LNCAP (cell line): Measurements from ENCODE around the gene FBXW5.

Source experiments
- CTCF ChIP-seq: fragments of 450-650 bp; IDR thresholded peaks from 2 replicates; pipeline ENCODE4 v1.5.1; 2017; ENCODE audit warnings: mild to moderate bottlenecking

Gene FBXW5

GRCh38 chr9:136962701-136963248, 18.2 kb upstream of the FBXW5 start:
- TF ChIP-seq CTCF: no peak

GRCh38 chr9:136962163-136962562, 17.6 kb upstream of the FBXW5 start:
- no peak for TF ChIP-seq CTCF

- TF ChIP-seq CTCF: no peak
Observed at GRCh38 chr9:136961279-136962065, 16.9 kb upstream of the FBXW5 start.

- TF ChIP-seq CTCF: no peak
Observed at GRCh38 chr9:136960938-136961275, 16.4 kb upstream of the FBXW5 start.

- no peak for TF ChIP-seq CTCF
Observed at GRCh38 chr9:136960212-136960937, 15.8 kb upstream of the FBXW5 start.

DNA sequence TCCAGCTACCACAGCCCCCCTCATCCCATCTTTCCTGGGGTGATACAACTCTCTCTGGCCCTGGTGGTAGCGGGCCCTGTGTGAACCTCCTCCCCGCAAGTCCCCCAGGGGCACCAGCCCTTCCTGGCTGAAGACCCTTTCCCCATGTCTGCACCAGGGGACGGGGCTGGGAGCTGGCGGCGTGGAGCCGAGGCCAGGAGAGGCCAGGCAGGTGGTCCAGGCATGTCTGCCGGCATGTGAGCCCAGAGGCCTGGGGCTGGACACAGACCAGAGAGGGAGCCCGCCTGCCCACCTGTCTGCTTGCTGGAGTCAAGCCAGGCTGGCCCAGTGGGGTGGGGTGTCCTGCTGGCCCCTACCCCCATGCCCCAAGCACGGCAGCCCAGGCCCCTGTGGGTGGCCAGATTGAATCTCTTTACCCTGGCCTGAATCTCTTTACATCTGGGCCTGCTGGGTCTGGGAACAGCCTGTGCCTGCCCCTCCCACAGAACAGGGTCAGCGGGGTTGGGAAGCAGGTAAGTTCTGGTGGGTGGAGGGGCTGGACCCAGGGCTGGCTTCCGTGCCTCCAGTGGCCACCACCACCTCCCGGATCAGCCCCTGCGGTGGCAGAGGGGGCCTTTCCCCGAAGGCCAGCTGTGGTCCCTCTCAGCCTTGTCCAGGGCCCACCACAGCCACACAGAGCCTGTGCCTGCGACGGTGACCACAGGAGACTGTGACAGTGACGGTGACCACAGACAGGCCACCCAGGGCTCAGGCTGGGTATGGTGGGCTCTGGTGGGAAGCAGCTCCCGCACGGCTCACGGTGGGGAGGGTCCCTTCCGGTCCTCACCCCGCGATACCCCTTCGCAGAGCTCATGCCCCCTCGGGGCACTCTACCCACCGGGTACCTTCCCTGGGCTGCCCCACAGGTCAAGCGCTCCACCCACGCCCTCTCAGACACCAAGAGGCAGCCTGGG, 14.6 kb upstream of the FBXW5 start:
- no peak for TF ChIP-seq CTCF

DNA sequence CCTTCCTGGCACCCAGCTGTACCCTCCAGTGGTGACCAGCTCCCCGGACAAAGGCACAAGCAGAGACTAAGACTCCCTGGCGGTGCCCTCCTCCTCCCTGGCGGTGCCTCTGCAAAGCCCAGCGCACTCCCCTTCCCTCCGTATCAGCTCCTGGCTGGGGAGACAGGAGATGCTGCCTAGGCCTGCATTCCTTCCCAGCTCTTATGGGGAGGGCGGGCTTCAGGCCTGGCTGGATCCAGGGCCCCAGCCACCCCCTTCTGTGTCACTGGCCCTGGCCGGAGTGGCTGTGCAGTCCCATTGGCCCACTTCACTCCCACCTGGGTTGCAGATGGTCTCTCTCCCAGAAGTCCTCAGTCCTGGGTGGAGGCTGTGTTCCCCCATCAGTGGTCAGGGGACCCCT, 13.9 kb upstream of the FBXW5 start:
- TF ChIP-seq CTCF: no peak
